GM15510 (cell line): Measurements from ENCODE around the gene GRB10.

ENCODE experiments used
- POLR2A ChIP-seq: IDR thresholded peaks from 3 replicates; pipeline ENCODE4 v1.6.1; 2011; ENCODE audit warnings: borderline replicate concordance; ENCODE audit not compliant: insufficient read length; ENCODE audit errors: extremely low read depth

Gene GRB10

DNA sequence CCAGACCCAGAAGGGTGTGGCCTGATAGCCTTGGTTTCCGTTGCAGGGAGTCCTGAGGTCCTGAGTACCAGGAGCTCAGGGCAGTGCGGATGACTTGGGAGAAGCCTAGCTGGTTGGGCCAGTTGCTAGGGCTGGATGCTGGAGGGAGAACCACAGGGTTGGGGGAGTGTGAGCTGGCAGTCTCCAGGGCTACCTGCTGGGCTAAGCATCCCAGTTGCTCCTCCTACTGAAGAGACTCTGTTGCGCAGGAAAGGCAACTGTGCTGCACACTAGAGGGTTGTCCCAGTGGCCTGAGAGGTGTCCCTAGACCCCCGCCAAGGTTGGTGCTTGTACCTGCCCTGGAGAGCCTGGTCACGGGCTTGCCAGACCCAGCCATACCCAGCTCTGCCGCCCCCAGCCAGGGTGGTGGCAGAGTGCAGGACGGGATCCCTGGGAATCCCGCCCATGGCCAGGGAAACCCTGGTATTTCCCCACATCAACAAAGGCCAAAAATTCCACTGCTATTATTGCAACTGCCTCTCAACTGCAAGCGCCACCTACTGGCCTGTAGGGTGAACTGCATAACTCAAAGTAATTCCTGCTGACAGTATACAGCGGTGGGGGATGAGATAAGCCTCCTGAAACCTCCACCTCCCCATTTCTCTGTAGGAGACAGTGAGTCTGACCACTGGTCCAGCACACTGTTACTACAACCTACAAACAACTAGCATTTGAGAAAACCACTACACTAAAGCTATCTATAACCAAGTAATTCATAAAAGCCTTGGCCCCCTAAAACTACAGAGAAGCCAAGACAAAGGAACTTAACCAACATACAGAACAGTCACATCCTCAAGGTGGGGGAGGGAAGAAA is 149.9 kb downstream of the GRB10 start:
- no peak for TF ChIP-seq POLR2A

DNA sequence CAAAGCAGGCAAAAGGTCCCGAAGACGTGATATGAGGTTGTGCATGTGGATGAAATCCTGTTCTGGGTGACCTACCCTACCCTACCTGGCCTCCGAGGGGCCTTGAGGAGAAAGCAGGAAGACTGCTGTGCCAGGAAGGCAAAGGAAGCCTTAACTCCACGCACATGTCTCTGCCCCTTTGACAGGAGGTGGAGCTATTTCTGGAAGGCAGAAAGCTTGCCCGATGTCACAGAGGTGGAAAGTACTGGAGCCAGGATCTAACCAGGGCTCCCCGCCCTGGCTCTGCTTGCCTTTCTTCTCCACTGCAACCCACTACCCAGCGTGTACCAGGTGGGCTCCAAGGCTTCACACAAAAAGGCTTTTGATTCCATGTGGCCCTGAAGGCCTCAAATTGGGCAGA is 151.1 kb downstream of the GRB10 start:
- no peak for TF ChIP-seq POLR2A

DNA sequence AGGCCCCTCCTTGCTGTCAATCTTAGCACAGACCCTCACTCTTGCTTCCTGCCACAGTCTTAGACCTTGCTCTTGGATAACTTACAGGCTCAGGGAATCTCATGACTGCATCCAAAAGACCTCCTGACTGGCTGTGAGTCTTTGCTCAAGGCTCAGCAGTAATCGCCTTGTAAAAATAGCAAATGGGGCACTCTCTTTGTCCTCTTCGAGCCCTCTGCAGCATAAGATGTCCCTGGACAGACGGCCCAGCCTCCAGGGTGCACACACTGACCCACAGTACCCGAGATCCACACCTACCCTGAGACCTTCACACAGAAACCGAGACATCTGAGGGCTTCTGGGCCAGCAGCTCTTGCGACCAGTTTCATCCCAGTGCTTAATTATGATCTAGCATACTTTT is 151.6 kb downstream of the GRB10 start:
- no peak for TF ChIP-seq POLR2A

DNA sequence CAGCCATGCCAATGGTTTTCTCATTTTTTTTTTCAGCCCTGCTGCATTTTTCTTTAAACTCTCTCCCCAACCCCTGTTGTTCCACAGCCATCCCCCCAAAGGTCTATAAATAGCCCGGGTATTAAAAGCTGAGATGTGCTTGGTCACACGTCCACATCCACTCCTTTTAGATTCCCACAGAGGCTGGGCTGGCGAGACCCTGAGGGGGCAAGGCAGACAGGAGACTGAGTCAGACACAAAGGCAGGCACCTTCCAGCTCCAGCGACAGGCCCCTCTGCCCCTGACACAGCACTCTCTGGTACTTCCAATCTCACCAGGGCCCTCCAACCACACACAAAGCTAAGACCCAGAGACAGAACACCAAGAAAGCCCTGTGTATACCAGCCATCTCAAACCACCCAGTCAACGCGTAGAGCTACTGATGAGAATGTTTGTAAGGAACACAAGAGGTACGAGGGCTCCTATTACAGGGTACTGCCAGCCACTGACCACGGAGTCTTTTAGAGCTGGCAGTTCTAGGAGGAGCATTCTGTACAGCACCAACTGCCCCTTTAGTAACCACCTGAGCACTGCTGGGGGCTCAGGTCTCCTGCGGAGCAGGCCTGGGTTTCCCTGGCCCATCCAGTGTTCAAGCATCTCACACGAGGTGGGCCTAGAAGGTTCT is 153.3 kb downstream of the GRB10 start:
- no peak for TF ChIP-seq POLR2A

DNA sequence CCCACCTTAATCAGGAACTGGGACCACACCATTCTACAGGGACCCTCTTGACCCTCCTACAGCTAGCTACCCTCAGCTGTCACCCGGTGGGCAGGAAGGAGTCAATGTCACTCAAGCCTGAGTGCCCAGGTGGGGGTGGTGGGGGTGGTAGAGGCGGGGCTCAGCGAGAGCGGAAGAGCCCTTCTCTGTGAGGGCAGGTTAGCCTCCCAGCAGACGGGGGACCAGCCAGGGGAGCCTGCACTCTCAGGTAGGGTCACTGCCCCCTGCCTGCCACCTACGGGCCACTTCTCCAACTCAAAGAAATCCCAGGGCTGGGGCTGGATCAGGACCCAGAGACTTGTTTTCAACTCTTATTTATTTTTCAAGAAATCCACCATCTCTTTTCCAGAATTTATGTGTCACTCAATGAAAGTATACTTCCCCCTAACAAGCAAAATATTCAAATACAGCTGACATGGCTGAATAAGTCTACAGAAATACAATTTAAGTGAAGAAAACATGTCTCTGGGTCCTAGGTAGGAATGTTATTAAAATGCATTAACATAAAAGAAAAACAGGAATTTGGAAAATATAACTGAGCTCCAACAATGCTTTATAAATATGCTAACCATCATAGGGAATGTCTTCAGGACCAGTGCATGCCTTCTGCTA is 154.1 kb downstream of the GRB10 start:
- TF ChIP-seq POLR2A, result no peak

DNA sequence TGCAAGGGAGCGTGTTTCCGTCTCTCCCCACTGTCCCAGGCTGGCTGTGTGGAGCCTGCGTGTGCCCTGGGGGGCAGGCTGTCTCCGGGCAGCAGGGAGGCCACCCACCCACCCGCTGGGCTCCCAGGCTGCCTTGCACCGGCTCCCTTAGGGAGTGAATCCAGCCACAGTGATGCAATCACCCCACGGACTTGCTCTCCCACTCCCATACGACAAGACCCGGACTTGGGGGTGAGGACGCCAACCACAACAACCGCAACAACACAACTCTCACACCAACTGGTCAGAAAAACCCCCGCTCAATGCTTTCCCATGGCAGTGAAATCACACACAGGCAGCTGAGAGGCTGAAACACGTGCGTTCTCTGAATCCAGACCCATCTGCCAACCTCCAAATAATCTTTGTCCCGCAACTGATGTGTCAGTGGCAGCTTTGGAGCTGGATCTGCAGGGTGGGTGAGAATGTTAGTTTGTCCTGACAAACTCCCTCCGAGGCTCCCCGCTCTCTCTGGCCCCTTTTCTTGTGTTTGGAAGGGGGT is 154.8 kb downstream of the GRB10 start:
- no peak for TF ChIP-seq POLR2A

DNA sequence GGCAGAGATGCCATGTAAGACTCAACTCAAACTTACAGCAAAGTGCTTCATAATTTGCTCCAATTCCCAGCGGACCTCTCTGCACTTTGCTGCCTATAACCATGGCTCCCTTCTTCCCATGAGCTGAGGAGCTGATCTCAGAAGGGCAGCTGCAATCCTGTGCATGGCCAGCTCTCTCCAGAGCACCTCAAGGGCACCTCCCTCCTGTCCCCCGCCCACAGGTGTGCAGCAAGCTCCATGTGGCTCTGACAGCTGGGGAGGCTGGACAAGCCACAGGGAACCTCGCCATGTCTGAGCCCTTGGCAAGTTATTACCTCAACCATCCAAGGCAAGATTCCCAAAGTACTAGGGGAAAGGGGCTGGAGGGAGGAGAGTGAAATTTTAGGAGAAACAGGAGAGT is 156.4 kb downstream of the GRB10 start:
- TF ChIP-seq POLR2A, result no peak

DNA sequence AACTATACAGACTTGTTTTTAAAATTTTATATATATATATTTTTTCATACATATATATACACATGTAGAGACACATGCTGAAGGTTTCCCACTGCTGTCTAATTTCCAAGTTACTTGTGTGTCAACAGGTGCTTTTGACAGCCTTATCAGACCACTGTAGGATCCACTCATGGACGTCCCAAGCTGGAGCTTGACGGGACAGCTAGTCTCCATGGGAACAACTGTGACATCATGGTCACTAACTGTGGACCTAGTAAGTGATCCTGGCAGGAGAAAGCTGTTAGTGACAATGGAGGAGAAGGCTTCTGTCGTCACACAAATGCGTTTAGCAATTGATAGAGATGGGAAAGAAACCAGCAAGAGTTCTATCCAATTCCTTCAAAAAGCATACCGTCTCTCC is 157.3 kb downstream of the GRB10 start:
- TF ChIP-seq POLR2A, result no peak

DNA sequence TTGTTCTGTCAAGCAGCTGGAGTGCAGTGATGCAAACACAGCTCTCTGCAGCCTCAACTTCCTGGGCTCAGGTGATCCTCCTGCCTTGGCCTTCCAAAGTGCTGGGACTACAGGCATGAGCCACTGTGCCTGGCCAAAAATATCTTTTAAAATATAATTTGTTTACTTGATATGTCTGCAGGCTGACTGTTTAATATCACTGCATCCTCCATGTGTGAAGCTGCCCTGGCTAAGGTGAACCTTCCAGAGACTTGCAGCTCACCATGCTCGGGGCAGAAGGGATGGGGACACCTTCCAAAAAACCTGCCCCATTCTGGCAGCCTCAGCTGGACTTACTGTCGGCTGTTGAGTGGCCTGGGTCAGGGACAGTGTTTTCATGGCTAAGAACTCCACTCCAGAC is 159.9 kb downstream of the GRB10 start:
- no peak for TF ChIP-seq POLR2A

DNA sequence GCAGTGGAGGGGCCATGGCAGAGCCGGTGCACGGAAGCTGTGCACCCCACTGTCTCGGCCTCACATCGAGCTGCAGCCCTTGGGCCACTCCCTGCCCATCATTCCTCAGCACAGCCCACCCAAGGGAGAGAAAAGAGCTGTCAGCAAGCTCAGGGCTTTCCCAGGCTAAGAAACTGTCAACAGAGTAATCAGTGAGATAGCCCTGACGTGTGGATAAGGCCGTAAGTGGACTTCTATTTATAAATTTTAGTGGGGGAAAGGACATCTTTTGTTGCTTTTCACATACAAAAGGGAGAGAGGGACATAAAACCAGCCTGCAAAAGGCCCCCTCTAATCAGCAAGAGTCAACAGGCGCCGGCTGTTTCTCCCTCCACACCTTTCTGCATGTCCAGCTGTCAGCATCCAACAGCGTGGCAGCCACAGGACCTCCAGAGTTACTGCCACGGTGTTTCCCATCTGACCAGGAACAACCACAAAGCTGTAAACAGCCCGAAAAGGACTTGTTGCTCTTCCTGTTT is 160.7 kb downstream of the GRB10 start:
- no peak for TF ChIP-seq POLR2A

DNA sequence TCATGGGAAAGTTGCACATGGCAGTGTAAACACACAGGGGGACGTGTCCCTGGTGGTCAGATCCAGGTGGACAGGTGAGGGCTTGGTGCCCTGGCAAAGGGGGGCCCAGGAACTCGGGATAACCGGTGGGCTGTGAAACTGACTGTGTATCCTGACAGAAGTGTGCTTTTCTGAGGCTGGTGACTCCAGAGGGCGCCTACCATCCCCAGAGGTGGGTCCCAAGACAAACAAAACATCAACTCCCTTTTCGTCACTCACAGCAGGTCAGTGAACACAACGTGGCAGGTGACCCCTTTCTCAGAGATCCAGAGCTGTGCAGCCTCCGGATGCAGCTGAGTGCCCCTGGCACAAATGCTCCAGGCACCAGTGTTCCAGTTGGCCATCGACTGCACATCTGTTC is 161.5 kb downstream of the GRB10 start:
- no peak for TF ChIP-seq POLR2A

DNA sequence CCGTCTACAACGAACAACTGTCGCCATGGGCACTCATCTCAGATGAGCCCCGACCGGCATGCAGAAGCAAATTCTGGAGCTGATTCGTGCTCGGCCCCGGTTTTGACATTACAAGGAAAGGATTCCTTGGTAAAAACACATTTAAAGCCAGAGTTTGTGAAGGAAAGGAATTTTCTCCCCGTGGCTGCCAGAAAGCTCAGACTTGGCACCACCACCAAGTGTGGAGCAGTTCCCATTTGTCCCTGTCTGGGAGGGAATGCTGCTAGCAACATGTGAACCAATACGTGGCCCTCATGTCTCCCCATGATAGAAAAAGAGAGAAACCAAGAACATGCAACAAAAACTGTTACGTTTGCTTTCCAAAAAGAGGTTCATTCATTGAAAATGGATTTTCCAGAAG is 162.3 kb downstream of the GRB10 start:
- TF ChIP-seq POLR2A, result no peak

DNA sequence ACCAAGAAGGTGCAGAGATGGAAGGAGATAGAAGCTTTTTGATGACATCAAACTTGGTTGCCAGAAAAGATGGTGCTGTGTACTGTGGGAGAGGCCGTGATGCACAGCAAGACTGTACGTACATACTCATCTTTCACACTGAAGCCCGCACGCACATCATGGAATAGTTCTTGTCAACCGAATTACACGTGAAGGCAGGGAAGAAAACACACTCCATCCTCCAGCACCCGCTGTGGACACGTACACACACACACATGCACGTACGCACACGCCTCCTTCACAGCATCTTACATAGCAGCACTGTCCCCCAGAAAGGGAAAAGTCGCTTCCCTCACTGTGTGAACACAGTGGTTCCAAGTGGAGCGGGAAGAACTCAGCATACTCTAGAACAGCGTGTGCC is 163.0 kb downstream of the GRB10 start:
- no peak for TF ChIP-seq POLR2A

DNA sequence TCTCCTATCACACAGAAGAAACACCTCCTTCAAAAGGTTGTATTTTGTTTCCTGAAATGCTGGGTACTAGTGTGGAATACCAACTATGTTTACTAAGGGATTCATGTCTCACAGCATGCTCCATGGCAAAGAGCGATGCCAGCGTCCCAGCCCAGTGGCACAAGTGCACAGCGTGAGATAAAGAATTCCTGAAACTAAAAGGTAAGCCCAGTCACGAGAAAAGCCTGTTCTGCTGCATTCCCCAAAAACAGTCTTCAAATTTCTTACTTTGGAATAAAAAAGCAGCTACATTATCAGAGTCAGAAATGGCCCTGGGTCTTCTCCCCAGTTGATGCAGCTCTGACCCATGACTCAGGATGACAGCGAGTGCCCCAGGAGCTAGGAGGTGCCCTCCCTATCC is 164.4 kb downstream of the GRB10 start:
- no peak for TF ChIP-seq POLR2A

DNA sequence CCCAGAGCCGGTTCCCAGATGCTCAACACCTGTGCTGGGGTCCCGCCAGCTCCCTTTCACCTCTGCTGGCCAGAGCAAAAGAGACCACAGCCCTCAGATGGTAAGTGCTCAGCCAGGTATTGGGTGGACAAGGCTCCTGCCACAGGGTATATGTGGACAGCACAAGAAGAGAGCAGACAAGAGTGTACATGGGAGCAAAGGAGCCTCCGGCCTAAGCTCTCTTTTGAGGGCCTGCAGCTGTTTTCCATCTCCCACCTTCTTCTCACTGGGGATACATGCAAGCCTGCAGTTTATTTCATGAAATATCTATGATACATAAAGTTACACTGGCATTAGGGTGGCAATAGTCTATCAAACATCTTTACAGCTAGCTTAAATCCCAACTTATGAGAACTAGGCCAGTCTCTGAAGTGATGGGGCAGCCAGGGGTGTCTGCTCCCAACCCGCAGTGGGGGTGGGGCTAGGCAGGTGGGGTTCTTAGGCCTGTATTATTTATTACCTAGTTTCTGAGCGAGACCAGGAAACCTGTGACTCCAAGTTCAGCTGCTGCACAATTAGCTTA is 167.1 kb downstream of the GRB10 start:
- TF ChIP-seq POLR2A, result no peak
